GM19438 (cell line): ENCODE data around the gene SERPINI1.

Experiments
- ATAC-seq: cut with Tn5 transposase; IDR thresholded peaks from one replicate; pipeline ENCODE4 v1.9.1; 2021; ENCODE audit warnings: low read depth; ENCODE audit not compliant: unreplicated experiment

SERPINI1 gene

DNA sequence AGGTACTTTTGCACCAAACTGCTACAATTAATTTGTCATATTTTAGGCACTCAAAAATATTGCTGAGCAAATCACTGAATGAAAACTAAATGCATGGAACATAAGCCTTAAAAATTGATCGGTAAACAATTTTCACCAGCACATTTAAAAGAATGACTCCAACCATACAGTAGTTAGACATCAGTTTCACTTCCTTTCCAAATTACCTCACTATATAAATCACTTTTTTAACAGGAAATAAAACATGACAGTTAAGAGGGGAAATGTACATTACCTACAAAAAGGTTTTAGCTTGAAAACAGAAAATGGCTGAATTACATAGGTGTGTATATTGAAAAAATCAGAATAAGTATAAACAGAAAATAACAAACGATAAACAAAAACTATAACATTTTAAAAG, 108.4 kb downstream of the SERPINI1 start:
- no peak for ATAC-seq

DNA sequence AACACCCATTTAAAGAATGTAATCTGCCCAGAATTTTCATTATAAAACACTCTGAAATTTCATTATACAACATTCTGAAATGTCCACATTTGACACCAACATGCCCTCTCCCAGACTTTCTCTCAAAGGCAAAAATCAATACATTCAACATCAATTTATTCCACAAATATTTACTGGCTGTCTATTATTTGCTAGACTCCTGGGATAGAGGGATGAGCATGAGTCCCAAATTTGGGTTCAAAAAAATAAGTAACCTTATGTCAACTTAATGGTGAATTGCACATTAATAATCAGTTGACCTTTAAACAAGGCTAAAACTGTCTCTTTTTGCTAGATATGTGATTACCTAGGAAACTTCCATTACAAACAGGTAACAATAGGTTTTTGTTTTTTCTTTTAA, 109.0 kb downstream of the SERPINI1 start:
- no peak for ATAC-seq

DNA sequence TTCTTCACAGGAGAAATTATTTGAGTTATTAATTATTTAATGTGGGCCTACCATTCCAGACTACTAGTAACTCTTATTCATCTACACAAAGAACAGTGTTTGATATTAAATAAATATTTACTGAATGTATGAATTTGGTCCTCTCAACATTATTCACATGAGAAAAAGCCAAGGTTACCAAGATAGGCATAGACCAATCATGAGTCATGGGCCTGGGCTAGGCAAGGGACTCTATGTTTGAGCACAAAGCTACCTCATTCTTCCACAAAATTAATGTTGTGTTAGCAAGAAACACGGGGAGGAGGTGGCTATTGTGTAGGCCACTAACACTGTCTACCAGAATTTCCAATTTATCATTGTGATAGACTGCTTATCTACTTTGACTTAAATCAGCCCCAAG, 115.7 kb downstream of the SERPINI1 start:
- no peak for ATAC-seq

DNA sequence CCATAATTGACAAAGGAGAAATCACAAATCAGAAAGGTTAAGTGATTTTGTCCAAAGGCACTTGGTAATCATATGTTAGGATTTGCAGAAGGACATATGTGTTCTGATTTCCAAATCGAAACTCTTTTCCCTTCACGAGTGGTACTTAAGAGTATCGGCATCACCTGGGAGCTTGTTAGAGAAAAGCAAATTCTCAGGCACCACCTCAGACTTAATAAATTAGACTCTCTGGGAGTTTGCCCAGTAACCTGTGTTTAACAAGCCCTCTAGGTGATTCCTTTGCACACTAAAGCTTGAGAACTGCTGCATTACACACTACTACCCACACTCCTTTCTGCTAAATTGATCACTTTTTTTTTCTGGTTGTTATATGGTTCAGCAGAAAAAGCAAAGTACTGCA, 116.2 kb downstream of the SERPINI1 start:
- ATAC-seq = no peak

DNA sequence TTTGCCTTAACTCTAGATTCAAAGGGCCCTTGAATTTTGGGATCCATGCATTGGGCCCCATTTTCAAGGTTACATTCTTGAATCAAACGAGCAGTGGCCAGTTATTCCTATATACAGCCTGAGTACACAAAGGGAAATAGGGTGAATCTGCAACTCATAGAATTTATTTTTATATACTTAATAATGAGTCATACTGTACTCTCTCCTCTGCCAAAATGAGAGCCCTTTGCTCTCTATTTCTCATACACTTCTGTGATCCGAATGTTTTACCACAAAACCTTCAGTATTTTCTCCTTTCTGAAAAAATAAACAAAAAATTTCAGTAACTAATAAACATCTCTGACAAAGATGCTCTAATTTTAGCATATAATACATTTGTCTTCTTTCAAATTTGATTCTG, 116.7 kb downstream of the SERPINI1 start:
- no peak for ATAC-seq

DNA sequence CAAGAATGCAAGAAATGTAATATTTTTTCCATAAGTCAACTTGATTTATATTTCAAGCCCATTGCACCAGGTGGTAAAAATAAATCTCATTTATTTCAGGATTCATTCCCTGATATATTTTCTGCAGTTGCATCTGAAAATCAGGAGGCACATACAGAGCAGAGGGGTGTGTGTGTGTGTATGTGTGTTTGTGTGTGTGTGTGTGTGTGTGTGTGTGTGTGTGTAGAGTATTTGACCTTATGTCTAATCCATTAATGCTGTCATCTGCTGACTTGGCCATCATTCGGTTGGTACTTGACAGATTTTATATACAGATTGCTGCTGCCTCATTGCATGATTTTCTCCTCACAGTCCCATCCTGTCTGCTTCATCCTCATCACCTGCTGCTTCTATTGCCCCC, 118.5 kb downstream of the SERPINI1 start:
- no peak for ATAC-seq

DNA sequence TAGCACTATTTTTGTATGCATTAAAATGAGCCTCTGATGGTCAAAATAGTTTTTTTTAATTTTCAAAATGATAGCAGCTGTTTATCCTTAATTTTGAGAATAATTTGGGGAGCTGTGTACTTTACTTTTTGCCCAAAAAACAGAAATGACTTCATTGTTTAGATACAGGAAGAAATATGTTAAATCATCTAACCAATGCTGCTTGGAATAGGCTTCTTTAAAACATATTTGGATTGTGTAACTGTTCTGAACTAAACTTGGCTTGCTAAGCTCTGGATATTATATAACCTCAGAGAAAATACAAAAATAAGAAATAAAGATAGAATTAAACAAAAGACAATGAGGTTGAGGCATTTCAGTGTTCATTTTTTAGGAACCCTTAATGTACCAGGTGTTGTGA, 119.3 kb downstream of the SERPINI1 start:
- ATAC-seq = no peak

DNA sequence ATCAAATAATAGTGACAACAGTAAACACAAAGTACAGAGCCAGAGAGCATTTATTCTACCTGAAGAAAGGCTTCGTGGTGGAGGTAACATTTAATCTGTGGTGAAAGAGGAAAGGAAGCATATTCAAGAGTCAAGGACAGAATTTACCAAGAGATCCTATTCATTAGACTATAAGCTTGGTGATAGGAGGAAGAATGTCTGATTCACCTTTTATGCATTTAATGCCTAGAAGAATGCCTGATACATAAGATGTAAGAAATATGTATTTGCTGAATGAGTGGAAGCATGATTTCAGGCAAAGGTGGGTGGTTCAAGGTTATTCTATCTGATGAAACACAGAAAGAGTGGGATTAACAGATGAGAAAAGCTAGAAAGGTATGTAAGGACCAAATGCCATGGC, 119.8 kb downstream of the SERPINI1 start:
- ATAC-seq = no peak

DNA sequence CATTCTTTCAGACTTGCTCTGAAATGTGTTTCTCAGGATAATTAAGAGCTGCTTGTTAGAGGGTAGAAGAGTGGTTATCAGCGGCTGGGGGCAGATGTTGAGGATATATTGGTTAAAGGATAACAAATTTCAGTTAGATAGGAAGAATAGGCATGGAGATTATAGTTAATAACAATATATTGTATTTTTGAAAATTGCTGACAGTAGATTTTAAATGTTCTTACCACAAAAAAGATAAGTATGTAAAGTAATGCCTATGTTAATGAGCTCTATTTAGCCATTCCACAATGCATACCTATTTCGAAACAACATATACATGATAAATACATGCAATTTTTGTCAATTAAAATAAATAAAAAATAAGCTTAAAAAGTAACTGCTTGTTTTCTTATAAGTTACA, 123.3 kb downstream of the SERPINI1 start:
- ATAC-seq = no peak

DNA sequence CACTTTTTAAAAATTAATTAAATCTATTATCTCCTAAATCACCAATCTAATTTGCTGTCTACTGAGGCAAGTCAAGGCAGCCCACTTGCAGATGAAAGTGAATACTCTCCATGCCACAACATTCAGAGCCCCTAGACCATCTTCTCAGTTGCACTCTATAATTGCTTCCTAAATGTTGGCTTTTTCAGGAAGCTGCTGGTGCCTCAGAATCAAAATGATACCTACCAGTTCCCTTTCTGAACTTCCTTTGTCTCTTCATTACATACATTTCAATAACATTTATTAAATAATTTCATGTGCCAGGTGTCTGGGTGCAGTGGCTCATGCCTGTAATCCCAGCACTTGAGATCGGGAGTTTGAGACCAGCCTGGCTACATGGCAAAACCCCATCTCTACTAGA, 124.1 kb downstream of the SERPINI1 start:
- no peak for ATAC-seq

DNA sequence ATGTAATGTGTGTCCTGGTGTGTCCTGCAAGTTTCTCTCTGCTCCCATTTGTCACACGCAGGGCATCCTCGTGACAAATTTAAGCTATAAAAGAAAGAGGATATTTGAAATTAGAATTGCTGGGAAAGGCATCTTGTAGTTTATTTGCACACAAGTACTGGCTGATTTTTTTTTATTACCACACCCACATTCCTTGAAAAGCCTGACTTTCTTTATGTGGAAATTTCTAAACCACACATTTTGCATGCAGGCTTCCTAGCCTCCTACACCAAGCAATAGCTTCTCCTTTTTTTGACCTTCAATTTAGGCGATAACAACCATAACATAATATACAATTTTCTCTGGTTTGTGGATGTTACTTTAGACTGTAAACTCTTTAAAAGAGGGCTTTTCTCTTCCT, 126.1 kb downstream of the SERPINI1 start:
- ATAC-seq = no peak

DNA sequence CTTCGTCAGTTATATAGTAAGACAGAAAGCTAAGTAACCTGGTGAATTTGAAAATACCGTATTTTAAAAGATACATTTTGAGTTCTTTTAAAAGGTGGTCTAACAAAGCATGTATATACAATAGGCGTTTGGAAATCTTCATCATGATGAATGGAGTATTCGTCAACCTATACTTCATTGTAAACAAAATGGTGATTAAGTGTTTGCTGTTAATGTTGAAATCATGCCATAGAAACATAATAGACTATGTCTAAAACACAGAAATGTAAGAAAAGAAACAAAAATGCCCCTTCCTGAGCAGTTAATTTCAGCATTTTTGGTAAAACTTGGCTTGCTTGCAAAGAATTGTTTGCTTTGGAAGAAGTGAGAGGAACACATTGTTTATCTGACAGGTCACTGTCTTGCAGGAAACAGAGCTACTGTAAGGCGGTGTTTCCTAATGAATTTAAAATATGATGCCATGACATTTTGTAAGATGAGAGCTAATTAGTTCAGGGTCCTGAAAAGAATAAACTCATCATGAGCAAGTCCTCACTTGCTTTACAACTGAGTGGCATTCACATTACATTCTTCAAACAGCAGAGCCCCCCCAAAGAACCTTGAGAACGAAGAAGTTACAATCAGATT, 126.7 kb downstream of the SERPINI1 start:
- ATAC-seq = no peak

DNA sequence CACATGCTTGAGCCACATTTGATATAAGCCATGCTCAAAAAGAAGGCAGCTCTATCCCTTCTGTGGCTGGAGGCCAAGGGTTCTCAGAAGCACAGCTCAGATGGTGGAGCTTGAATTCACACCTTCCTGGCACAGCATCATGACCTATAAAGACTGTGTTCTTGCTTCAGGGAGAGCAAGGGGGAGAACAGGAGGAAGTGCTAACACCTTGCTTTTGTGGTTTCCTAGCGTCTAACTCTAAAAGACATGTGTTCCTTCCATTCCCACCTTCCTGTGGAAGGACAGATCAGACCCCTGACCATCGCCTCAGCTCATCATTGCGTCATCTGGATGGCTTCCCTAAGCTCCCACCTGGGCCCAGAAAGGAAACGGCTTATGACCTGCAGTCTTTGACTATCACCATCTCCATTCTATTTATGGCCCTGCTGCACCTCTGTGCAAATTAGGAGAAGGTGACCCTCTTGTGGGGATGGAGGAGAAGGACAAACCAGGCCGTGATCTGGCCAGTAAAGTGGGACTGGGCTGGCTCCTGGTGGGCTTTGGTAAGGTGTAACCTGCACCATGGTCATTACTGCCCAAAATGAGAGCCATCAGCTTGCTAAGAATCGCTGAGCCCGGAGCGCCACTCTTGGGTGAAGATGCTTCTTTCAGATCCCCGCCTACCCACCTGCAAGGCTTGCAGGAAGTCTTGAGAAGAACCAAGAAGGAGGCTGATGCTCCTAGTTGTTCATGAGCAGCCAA, 128.5 kb downstream of the SERPINI1 start:
- no peak for ATAC-seq

DNA sequence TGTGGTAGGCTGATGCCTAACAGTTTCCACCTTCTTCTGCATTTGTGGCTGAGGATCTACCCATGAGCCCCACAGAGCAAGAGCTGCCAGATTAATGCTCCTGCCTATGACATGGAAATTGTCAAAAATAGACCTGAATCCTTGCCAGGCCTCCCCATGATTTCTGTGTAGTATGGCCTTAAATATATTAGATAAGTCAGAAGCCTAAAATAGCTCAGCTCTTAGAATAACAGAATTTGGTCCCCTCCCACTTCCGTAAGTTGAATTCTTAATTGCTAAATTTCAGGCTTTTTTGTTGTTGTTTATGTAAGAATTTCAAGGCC, 129.0 kb downstream of the SERPINI1 start:
- ATAC-seq = no peak

DNA sequence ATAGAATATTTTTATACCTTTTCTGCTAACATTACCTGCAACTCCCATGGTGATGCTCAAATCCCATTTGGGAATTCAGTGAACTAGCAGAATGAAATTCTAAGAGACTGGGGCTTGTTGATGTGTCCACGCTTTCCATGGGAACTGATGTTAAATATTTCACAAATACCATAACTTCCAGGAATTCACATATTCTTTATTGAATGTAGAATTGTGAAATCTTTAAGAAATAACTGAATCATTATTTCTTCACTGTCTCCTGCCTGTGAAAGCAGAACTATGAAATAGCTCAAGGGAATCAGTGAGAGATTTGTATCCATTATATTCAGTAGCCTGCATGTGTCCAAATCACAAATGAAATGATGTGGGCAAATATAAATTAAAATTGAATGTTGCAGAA, 130.8 kb downstream of the SERPINI1 start:
- ATAC-seq = no peak

DNA sequence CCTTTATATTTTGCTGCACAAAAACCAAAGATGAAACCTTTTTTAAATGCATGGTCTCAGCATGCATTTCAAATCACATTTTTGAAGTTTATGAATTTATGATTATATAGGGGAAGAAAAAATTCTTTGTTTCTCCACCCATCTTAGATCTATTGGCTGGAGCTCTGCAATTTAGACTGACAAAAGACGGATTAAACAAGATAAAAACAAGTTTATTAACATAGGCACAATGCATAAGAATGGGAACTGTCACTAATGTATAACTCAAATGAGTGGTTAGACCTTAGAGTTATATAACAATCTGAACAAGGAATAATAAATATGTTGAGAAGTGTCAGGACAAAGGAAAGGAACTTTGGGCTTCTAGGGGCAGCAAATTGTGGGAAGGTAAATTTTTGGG, 132.5 kb downstream of the SERPINI1 start:
- no peak for ATAC-seq

DNA sequence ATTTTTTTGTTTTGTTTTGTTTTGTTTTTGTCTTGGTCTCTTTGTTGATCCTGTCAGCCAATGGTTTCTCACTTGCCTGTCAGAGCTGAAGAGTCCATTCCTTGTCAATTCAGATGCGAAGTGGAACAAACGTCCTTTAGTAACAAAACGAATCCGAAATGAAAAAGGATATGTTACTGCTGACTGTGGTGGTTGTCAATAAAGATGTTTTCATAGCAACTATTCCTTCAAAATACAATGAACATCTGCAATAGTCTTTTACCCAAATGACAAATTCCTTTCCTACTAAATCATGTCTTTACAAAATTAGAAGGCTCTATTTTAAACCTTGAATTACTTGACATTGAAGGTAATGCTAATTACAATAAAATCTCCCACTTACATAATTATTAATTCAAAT, 134.7 kb downstream of the SERPINI1 start:
- ATAC-seq = no peak

DNA sequence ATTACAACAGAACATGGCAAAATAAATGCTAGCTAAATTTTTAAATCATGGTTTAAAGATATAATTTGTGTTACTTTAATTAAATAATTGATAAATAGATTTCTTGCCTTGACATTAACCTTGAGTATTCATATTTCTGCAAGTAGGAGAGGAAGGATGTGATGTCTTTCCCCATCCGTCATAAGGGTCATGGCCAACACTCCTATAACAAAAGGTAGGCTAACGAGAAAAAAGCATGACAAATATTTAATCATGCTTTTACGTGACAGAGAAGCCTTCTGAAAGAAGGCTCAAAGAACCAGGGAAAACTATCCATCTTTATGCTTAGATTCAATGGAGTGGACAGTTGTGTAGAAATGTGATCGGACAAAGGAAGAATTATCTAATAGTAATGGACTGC, 135.2 kb downstream of the SERPINI1 start:
- ATAC-seq = no peak

DNA sequence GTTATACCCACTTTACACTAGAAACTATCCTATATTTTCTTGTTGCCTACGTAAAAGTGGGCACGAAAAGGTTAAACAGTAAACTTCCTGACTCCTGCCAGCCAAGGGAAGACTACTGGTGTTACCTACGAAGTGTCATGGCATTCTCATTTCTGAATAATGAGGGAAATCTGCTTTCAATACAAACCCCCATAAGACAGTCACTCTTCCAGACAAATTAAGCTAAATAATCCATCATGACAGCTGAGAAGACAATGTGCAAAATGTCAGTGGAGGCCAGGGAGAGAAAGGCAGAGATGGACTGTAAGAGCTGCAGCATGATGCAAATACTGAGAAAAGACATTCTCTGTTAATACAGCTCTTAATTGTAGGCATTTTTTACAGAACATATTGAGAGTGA, 136.5 kb downstream of the SERPINI1 start:
- no peak for ATAC-seq

DNA sequence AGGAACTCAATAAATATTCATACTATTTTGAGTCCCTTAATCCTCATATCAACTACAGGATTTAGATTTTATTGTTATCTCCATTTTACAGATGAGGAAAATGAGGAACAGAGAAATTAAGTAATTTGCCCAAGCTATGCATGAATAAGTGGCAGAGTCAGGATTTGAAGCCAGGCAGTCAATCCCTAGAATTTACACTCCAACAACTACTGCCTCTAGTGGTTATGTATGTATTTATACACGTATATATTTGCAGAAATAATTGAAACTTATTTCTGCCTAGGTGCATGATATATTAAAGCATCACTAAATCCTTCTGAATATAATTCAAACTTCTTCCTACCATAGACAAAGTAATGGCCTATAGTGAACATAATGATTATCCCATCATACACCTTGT, 137.4 kb downstream of the SERPINI1 start:
- no peak for ATAC-seq

DNA sequence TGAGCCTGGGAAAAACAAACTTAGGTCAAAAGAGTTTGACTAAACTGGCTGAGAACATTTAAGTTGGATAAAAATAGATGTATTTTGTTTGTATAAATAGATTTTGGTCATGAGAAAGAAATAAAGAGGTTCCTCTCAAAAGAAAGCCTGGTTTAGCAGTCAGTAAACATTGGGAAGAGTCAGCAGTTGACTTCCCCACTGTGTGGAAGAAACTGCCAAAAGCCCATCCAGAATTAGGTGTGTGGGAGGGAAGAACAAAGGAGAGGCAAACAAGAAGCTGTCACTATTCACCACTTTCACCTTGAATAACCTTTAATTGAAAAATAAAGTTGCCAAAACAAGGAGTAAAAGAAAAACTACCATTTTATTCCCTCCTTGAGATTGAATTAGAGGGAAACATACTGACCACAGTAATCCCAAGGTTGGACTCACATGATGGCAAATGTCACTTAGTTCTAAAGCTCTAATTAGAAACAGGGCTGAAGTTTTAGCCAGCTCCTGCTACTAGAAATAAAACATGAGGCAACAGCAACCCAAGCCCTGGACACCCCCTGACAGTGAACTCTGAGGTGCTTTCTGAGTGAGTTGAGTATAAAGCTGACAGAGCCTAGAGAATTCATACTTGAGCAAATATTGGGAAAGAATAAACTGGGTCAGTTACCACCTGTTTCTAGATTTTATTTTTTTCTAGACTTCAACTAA, 139.3 kb downstream of the SERPINI1 start:
- no peak for ATAC-seq
